ENCODE results near the gene CACNA2D3. TPM values are rescaled to one million over a fixed set of nuclear protein-coding genes. Genes with fewer than 3 reads are reported as not detected.

The CACNA2D3 gene
- total RNA-seq, 4 donors from 2014 or later: 0.30 to 9.6 (median 3.9) TPM

GRCh38 chr3:54954022-54954421 lies 831.7 kb downstream of the CACNA2D3 start:
- Histone ChIP-seq H3K9me3 (no peaks in the 10 kb centered on the region), H3K36me3 (no peaks in the 10 kb centered on the region), H3K27me3 (no peaks in the 10 kb centered on the region), H3K4me3 (no peak overlapping the region), H3K27ac (no peak overlapping the region), H3K4me1 (no peaks in the 10 kb centered on the region)
- no peak for DNase-seq (ENCODE audit: low spot score in 2 of 2)
- no peak for TF ChIP-seq POLR2A (IDR thresholded peaks at IDR 0.05)
- TF ChIP-seq CTCF (IDR thresholded peaks at IDR 0.05): no peak
- TF ChIP-seq EP300 (IDR thresholded peaks at IDR 0.05): no peak
- WGBS, 2 donors: 24 to 32% methylated on average over 5 of the region's 5 CpGs

GRCh38 chr3:54954521-54954920 lies 832.2 kb downstream of the CACNA2D3 start:
- Histone ChIP-seq H3K27me3 (no peaks in the 10 kb centered on the region), H3K4me1 (no peaks in the 10 kb centered on the region), H3K4me3 (no peak overlapping the region), H3K27ac (no peak overlapping the region), H3K36me3 (no peaks in the 10 kb centered on the region), H3K9me3 (no peaks in the 10 kb centered on the region)
- TF ChIP-seq POLR2A (IDR thresholded peaks at IDR 0.05) (no peak), CTCF (IDR thresholded peaks at IDR 0.05) (no peak), EP300 (IDR thresholded peaks at IDR 0.05) (no peak)
- 88% methylated on average over 5 of the region's 5 CpGs for WGBS, 2 donors
- no peak for DNase-seq (ENCODE audit: low spot score in 2 of 2)

- no peak for TF ChIP-seq EP300 (IDR thresholded peaks at IDR 0.05)
- no peak for TF ChIP-seq CTCF (IDR thresholded peaks at IDR 0.05)
- no peak for TF ChIP-seq POLR2A (IDR thresholded peaks at IDR 0.05)
- Histone ChIP-seq H3K4me1 (no peaks in the 10 kb centered on the region), H3K36me3 (no peaks in the 10 kb centered on the region), H3K4me3 (no peak overlapping the region), H3K9me3 (no peaks in the 10 kb centered on the region), H3K27ac (no peak overlapping the region), H3K27me3 (no peaks in the 10 kb centered on the region)
- WGBS, 2 donors: 75 to 80% methylated on average over 3 of the region's 3 CpGs
- no peak for DNase-seq (ENCODE audit: low spot score in 2 of 2)
Measured at GRCh38 chr3:54955496-54955895, 833.1 kb downstream of the CACNA2D3 start.

- Histone ChIP-seq H3K27me3 (no peaks in the 10 kb centered on the region), H3K36me3 (no peaks in the 10 kb centered on the region), H3K9me3 (no peaks in the 10 kb centered on the region), H3K27ac (no peak overlapping the region), H3K4me1 (no peaks in the 10 kb centered on the region), H3K4me3 (no peak overlapping the region)
- no peak for DNase-seq (ENCODE audit: low spot score in 2 of 2)
- WGBS, 2 donors: 88 to 90% methylated on average over 6 of the region's 6 CpGs
- TF ChIP-seq CTCF (IDR thresholded peaks at IDR 0.05) (no peak), POLR2A (IDR thresholded peaks at IDR 0.05) (no peak), EP300 (IDR thresholded peaks at IDR 0.05) (no peak)
Measured at GRCh38 chr3:54955941-54956340, 833.6 kb downstream of the CACNA2D3 start.

GRCh38 chr3:54957711-54958110 lies 835.4 kb downstream of the CACNA2D3 start:
- Histone ChIP-seq H3K4me3 (no peak overlapping the region), H3K4me1 (no peaks in the 10 kb centered on the region), H3K27me3 (no peaks in the 10 kb centered on the region), H3K36me3 (no peaks in the 10 kb centered on the region), H3K9me3 (no peaks in the 10 kb centered on the region), H3K27ac (no peak overlapping the region)
- WGBS, 2 donors: 86 to 87% methylated on average over 4 of the region's 4 CpGs
- TF ChIP-seq EP300 (IDR thresholded peaks at IDR 0.05) (no peak), CTCF (IDR thresholded peaks at IDR 0.05) (no peak), POLR2A (IDR thresholded peaks at IDR 0.05) (no peak)
- DNase-seq (ENCODE audit: low spot score in 2 of 2): no peak

Measured in tibial nerve (tissue), 4 donors.